IgD-negative memory B cell (primary cell): ENCODE results near the gene NMNAT2. TPM values are rescaled to one million over a fixed set of nuclear protein-coding genes. Genes with fewer than 3 reads are reported as not detected.
A peak's percentile ranks its signal among the peaks of the same experiment; 100 is the strongest.

Experiments
- H3K27ac Mint-ChIP-seq, 3 donors: one replicate each; pipeline ENCODE4 v1.8.0; 2020 to 2022; ENCODE audit warnings: mild to moderate bottlenecking in 3 of 3, mixed read lengths in 3 of 3, moderate library complexity in 1 of 3
- H3K27me3 Mint-ChIP-seq: one replicate; pipeline ENCODE4 v1.8.0; 2021; ENCODE audit warnings: mixed read lengths
- H3K36me3 Mint-ChIP-seq: one replicate; pipeline ENCODE4 v1.8.0; 2020; ENCODE audit warnings: mild to moderate bottlenecking, mixed read lengths
- H3K4me1 Mint-ChIP-seq, 3 donors: one replicate each; pipeline ENCODE4 v1.8.0; 2020 to 2022; ENCODE audit warnings: mixed read lengths in 3 of 3, mild to moderate bottlenecking in 1 of 3
- H3K4me3 Mint-ChIP-seq, 4 donors: one replicate each; pipeline ENCODE4 v1.8.0; 2020 to 2022; ENCODE audit warnings: mild to moderate bottlenecking in 4 of 4, mixed read lengths in 4 of 4, moderate library complexity in 3 of 4
- H3K9me3 Mint-ChIP-seq, 3 donors: one replicate each; pipeline ENCODE4 v1.8.0; 2020 to 2021; ENCODE audit warnings: mixed read lengths in 3 of 3, mild to moderate bottlenecking in 1 of 3
- polyA plus RNA-seq: library from polyadenylated mRNA; unstranded; fragments of 300-500 nt; fragmentation: Illumina TruSeq; gene quantifications from one replicate; pipeline ENCODE4 v1.2.3, GENCODE V29; 2021

NMNAT2 gene
- polyA plus RNA-seq, 1 donor from 2014 or later = not detected

DNA sequence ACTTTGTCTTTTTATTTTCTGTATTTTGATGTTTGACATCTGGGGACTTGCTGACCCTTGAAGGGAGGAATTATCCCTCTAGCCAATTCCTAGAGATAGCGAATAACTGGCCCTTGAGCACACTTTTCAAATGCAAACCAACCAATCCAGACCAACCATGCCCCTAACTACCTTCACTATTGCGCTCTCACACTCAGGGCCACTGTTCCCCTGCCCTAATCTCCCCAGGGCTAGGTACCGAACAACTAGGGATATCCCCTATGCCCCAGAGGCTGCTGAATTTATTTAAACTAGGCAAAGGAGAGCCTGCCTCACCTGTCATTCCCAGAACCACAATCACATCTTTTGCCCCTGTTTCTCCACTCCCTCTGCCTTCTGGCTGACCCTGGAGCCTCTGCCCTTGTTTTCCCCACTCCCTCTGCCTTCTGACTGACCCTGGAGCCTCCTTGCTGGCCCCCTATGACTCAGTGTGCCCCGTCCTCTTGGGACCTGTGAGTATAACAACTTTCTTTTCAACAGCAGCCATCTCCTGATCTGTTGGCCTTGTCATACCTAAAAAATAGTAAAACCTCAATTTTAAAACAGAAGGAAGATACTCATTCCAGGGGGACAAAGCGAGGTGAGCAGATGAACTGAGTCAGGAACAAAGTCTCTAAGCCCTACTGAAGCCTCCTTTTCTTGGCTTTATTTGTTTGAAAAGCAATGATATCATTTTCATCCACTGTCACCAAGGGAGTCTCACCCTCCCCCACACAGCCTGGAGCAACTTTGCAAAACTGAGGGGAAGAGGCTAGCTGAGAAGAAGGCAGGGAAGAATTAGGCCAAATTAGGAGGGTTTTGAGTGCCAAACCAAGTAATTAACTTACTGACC lies 115.5 kb downstream of the NMNAT2 start:
- H3K36me3 Mint-ChIP-seq = no peaks in the 10 kb centered on the region
- H3K27me3 Mint-ChIP-seq = peaks cover 4% of the 10 kb centered on the region
- H3K27ac Mint-ChIP-seq = peak overlapping the region in 1 of 3 donors; percentile 38
- peak overlapping the region in 1 of 4 donors; percentile 7 for H3K4me3 Mint-ChIP-seq
- no peaks in the 10 kb centered on the region for H3K9me3 Mint-ChIP-seq
- peaks cover 0 to 6% (median 4%) of the 10 kb centered on the region in 3 donors for H3K4me1 Mint-ChIP-seq

DNA sequence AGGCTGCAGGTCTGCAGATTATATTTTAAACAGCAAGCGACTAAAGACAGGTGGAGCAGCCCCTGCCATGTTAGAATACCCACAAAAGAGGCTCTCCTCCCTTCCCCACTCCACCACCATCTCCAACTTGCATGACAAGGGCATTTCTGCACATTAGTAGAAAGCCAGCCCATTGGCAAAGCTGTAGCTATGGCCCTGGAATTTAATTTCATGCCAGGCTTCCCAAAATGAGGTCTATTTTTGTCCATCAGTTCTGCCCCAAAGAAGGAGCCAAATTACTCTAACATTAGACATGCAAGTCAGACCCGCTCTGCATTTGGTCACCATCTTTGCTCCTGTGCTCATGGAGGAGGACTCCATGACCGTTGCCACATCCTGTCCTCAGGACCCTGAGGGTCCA lies 116.9 kb downstream of the NMNAT2 start:
- Mint-ChIP-seq H3K4me1 (no peaks in the 10 kb centered on the region), H3K9me3 (no peaks in the 10 kb centered on the region), H3K36me3 (no peaks in the 10 kb centered on the region), H3K27ac (no peak overlapping the region), H3K27me3 (peaks cover 7% of the 10 kb centered on the region), H3K4me3 (no peak overlapping the region)

DNA sequence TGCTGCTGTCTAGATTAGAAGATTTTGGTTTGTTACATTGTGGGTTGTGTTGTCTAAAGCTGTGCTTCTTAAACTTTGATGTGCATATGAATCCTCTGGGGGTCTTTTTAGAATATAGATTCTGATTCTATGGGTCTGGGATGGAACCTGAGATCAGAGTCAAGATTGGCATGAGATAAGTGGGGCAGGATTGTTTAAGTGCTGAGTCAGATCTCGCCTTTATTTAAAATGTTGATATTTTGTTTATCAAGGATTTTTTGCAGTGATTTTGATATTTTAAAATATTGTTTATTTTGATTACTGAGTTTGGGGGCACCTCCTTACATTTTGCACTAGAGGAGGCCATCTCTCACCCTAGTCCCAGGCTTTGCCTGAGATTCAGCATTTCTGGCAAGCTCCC lies 117.4 kb downstream of the NMNAT2 start:
- Mint-ChIP-seq H3K27ac (no peak overlapping the region), H3K36me3 (no peaks in the 10 kb centered on the region), H3K4me1 (no peaks in the 10 kb centered on the region), H3K27me3 (peaks cover 7% of the 10 kb centered on the region), H3K4me3 (no peak overlapping the region), H3K9me3 (no peaks in the 10 kb centered on the region)

DNA sequence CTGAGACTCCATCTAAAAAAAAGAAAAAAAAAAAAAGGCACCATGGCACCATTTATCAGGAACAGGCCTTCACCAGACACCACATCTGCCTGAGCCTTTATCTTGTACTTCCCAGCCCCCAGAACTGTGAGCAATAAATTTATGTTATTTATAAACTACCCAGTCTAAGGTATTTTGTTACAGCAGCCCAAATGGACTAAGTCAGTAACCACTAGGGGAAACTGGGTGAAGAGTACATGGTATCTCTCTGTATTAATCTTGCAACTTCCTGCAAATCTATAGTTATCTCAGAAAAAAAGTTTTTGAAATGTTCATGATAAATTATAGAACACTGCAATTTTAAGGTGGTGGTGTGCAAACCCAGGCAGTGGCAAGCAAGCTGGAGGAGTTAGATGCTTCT lies 117.8 kb downstream of the NMNAT2 start:
- no peaks in the 10 kb centered on the region for H3K4me1 Mint-ChIP-seq
- no peaks in the 10 kb centered on the region for H3K9me3 Mint-ChIP-seq

DNA sequence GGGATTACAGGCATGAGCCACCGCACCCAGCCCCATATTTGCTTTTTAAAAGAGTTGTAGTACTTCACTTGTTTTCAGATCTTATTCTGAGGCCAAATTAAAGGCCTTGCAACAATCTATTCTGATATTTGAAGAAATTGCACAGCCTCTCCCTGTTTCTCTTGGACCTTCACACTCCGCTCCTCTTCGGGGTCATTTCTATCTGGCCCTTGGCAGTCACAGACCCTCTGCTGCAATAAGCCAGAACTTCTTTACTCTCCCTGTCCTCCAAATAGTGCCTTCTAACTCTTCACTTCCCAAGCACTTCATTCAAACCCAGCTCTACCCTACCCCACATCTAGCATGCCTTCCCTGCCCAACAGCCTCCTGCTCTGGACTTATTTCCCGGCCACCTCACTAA lies 121.4 kb downstream of the NMNAT2 start:
- Mint-ChIP-seq H3K4me1 (no peaks in the 10 kb centered on the region), H3K9me3 (no peaks in the 10 kb centered on the region), H3K36me3 (no peaks in the 10 kb centered on the region), H3K4me3 (no peak overlapping the region), H3K27ac (no peak overlapping the region), H3K27me3 (peaks cover 9% of the 10 kb centered on the region)

More for the DNA sequence above, 117.8 kb downstream of the NMNAT2 start:
- Mint-ChIP-seq H3K4me3 (no peak overlapping the region), H3K27me3 (peaks cover 7% of the 10 kb centered on the region), H3K27ac (no peak overlapping the region), H3K36me3 (no peaks in the 10 kb centered on the region)

DNA sequence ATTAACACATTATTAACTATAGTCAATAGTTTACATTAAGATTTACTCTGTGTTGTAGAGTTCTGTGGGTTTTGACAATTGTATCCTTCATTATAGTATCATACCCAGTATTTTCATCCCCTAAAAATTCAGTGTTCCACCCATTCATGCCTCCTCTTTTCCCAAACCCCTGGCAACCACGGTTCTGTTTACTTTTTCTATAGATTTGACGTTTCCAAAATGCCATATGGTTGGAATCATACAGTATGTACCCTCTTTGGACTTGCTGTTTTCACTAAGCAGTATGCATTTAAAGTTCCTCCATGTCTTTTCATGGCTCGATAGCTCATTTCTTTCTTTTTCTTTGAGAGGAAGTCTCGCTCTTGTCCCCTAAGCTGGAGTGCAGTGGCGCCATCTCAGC lies 122.7 kb downstream of the NMNAT2 start:
- H3K9me3 Mint-ChIP-seq = no peaks in the 10 kb centered on the region
- no peaks in the 10 kb centered on the region for H3K4me1 Mint-ChIP-seq
- H3K36me3 Mint-ChIP-seq = no peaks in the 10 kb centered on the region
- H3K4me3 Mint-ChIP-seq = no peak overlapping the region
- peak overlapping the region in 1 of 3 donors; percentile 2 for H3K27ac Mint-ChIP-seq
- H3K27me3 Mint-ChIP-seq = peaks cover 9% of the 10 kb centered on the region

DNA sequence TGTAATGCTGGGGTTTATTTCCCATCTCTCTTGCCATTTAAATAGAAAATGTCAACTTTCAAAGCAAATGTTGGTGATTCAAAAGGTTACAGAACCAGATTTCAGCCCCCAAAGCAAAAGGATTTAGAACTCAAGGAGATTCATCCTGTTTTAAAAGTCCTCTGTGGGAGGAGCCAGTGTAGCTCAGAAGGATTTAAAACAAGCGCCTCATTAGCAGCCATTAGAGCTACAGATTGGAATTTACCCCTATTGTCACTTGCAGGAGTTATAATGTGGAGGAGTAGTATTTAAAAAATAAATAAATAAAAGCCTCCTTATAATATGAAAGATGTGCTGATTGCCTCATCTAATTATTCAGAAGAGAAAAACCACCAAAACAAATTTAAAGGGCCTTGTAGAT lies 124.3 kb downstream of the NMNAT2 start:
- Mint-ChIP-seq H3K27me3 (peaks cover 7% of the 10 kb centered on the region), H3K4me3 (no peak overlapping the region), H3K27ac (no peak overlapping the region), H3K4me1 (no peaks in the 10 kb centered on the region), H3K9me3 (no peaks in the 10 kb centered on the region), H3K36me3 (no peaks in the 10 kb centered on the region)

DNA sequence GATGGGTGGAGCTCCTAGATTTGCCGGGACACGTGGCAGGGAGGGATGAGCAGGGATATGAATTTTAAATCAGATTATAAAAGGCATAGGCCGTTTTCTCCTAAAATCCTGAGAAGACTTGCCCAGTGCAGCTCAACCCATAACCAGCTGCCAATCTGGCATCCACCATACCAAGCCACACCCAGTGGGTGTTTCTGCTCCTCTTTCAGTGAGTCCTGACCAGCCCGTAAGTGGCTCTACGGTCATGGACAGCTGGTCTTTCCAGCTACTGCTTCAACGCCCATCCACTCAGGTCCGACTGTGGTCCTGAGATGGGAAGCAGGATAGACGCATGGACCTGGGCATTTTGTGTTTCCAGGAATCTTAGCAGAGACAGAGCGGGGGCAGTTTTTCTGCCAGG lies 124.9 kb downstream of the NMNAT2 start:
- H3K36me3 Mint-ChIP-seq = no peaks in the 10 kb centered on the region
- H3K4me1 Mint-ChIP-seq = no peaks in the 10 kb centered on the region
- H3K4me3 Mint-ChIP-seq = no peak overlapping the region
- H3K27me3 Mint-ChIP-seq = peaks cover 12% of the 10 kb centered on the region
- H3K27ac Mint-ChIP-seq = no peak overlapping the region
- H3K9me3 Mint-ChIP-seq = no peaks in the 10 kb centered on the region

DNA sequence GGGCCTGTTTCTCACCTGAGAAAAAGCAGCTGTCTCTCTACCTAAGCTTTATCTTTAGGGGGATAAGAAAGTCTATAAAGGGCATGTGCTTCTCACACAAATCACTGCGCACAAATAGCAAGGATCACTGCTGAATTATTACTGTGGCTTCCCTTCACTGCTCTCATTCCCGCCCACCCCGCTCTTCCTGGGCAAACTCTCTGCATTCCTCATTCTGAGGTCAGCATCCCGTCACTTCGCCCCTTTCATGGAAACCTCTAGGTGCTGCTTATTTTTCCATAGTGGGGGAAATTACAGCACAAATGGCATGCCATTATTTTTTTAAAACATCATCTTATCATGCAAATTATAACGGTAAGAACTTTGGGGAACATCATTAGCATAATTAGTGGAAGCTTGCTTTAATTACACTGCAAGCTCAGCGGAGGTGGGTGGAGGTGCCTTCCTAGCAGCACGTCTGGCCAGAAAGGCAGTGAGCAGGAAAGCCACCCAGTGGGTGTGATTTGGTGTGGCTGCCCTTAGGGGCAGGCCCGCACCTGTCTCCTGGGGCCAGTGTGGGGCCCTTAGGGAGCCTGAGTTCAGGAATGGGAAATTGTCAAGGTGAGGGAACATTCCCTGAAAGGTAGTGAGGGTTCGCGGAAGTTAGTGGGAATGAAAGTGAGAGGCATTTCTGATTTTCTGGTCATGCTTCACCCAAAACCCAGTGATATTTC lies 126.2 kb downstream of the NMNAT2 start:
- peaks cover 10% of the 10 kb centered on the region for H3K27me3 Mint-ChIP-seq
- no peak overlapping the region for H3K4me3 Mint-ChIP-seq
- H3K36me3 Mint-ChIP-seq = no peaks in the 10 kb centered on the region
- H3K4me1 Mint-ChIP-seq = no peaks in the 10 kb centered on the region
- H3K9me3 Mint-ChIP-seq = no peaks in the 10 kb centered on the region
- H3K27ac Mint-ChIP-seq = no peak overlapping the region

DNA sequence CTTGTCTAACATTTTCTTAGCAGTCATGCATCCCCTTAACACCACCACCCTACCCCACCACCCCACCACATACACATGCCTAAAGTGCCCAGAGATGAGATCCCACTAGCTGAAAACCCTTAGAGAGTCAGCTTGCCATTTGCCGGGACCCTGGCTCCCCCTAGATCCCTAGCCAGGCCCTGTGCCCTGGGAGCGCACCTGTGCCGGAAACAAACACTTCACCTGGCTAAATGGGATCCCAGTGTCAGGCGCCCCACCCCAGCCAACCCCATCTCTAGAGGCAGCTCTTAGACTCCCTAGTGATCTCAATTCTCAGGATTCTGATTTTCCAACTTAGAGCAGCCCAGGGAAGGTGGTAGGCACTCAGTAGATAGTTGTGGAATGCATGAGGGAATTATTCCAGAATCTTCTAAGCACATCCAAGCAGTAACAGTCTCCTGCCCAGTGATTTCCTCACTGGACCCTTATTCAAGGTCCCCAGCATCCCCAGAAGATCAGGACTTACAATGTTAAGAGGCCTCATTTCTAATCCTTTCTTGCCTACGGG lies 126.9 kb downstream of the NMNAT2 start:
- Mint-ChIP-seq H3K27ac (no peak overlapping the region), H3K4me1 (no peaks in the 10 kb centered on the region), H3K36me3 (no peaks in the 10 kb centered on the region), H3K27me3 (peaks cover 8% of the 10 kb centered on the region), H3K9me3 (no peaks in the 10 kb centered on the region), H3K4me3 (no peak overlapping the region)

DNA sequence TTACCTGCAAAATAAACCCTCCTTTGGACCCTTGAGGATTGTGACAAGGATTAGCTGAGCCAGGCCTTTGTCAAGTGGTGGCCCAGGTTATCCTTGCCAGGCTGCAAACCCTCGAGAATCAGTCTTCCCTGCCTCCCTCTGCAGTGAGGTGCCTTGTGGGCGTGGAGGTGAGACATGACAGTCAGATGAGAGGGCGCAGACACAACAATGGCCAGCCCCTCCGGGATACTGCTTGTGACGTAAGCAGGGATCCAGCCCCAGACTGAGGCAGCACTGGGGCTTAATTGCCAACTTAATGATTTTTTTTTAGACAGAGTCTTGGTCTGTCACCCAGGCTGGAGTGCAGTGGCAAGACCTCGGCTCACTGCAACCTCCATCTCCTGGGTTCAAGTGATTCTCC lies 127.6 kb downstream of the NMNAT2 start:
- H3K4me3 Mint-ChIP-seq = no peak overlapping the region

DNA sequence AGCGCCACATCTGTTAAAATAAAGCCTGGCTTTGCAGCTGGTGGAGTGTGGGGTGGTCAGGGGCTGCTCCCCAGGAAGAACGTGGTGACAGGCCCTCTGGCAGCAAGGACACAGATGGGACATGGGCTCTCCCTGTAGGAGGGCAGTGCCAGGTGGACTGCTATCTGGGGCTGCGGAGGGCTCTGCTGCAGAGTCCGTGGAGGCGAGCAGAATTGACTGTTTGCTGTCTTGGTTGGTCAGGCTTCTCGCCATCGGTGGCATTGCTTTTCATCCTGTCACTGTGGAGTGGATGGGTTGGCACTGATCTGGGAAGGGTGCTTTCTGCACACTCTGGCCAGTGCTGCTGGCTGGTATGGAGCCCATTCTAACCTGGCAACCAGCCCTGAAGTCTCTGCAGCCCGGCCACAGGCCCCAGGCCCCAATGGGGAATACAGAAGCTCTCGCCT lies 129.1 kb downstream of the NMNAT2 start:
- Mint-ChIP-seq H3K4me1 (no peaks in the 10 kb centered on the region), H3K4me3 (no peak overlapping the region), H3K36me3 (peaks cover 1% of the 10 kb centered on the region), H3K27me3 (peaks cover 10% of the 10 kb centered on the region), H3K27ac (no peak overlapping the region), H3K9me3 (no peaks in the 10 kb centered on the region)

More for the DNA sequence above, 127.6 kb downstream of the NMNAT2 start:
- Mint-ChIP-seq H3K4me1 (no peaks in the 10 kb centered on the region), H3K9me3 (no peaks in the 10 kb centered on the region), H3K36me3 (no peaks in the 10 kb centered on the region), H3K27ac (no peak overlapping the region), H3K27me3 (peaks cover 8% of the 10 kb centered on the region)

DNA sequence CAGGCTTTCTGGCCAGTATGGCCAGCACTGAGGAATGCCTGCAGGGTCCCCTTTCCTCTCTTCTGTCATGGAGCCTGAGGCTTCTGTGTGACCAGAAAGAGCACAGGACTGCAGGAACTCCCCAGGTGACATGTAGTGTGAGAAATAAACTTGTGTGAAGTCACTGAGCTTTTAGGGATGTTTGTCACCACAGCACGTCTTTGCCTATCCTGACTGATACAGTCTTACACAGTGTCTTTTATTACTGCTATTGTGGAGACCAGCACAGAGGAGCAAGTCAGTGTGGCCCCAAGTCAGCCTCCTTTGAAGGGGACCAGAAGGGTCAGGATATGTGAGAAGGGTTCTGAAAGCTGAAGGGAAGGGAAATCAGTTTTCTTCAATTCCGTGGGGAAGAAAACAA lies 129.6 kb downstream of the NMNAT2 start:
- Mint-ChIP-seq H3K9me3 (no peaks in the 10 kb centered on the region), H3K36me3 (peaks cover 1% of the 10 kb centered on the region), H3K27me3 (peaks cover 10% of the 10 kb centered on the region), H3K27ac (no peak overlapping the region), H3K4me1 (no peaks in the 10 kb centered on the region), H3K4me3 (no peak overlapping the region)

DNA sequence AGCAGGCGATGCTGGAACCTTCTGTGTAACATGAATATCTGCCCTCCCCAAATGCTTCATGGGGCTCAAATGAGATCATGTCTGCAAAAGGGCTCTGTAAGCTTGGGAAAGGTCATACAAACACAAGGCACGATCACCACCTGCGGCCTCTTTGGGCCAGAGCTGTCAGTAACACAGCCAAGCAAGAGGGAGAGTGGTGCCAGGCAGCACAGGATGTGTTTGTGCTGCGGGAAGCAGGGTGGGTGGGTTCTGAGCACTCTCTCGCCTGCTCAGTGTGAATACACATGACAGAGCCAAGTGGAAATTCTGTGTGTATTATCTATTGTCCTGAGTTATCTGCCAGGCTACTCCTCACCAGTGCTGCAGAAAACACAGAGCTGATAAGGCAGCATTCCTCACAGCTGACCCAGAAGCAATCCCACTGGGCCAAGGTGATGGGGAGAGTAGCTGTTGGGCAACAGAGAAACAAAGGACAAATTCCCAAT lies 130.9 kb downstream of the NMNAT2 start:
- Mint-ChIP-seq H3K4me3 (no peak overlapping the region), H3K27me3 (peaks cover 10% of the 10 kb centered on the region), H3K36me3 (peaks cover 1% of the 10 kb centered on the region), H3K27ac (no peak overlapping the region), H3K4me1 (no peaks in the 10 kb centered on the region), H3K9me3 (no peaks in the 10 kb centered on the region)

DNA sequence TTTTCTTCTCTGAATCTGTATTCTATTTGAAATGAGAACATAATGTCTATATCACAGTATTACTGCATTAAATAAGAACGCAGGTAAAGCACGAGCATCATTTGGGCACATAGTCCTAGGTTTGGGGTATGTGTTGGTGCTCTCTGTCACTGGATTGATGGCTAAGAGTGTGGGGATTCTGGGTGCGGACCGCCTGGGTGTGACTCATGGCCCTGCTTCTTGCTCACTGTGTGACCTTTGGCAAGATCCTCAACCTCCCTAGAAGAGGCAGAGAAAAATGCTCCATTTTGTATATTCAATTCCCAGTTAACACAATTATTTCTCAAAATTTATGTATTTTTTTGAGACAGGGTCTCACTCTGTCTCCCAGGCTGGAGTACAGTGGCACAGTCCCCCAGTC lies 132.4 kb downstream of the NMNAT2 start:
- H3K9me3 Mint-ChIP-seq = no peaks in the 10 kb centered on the region
- H3K36me3 Mint-ChIP-seq = peaks cover 1% of the 10 kb centered on the region
- peaks cover 15% of the 10 kb centered on the region for H3K27me3 Mint-ChIP-seq
- no peak overlapping the region for H3K4me3 Mint-ChIP-seq
- H3K27ac Mint-ChIP-seq = no peak overlapping the region
- peaks cover 0 to 1% (median 0%) of the 10 kb centered on the region in 3 donors for H3K4me1 Mint-ChIP-seq
